Naive thymus-derived CD4-positive, alpha-beta T cell (primary cell): Measurements from ENCODE around the gene SLC37A1. TPM values are rescaled to one million over a fixed set of nuclear protein-coding genes. Genes with fewer than 3 reads are reported as not detected.
A peak's percentile ranks its signal among the peaks of the same experiment; 100 is the strongest.

Experiments
- ATAC-seq: fragments of 150-1000 bp; cut with Tn5 transposase; 2 replicates; pipeline ENCODE4 v1.10.0; 2021; ENCODE audit warnings: mild to moderate bottlenecking, moderate library complexity
- CTCF ChIA-PET: fragments of 350-600 bp; sonication (Branson Sonifier 250); formaldehyde crosslinking; loops from one replicate; lab custom pipeline; 2021; ENCODE audit warnings: antibody characterized with exemption; lab: Charles Lee
- POLR2A ChIA-PET: fragments of 350-600 bp; sonication (Branson Sonifier 250); formaldehyde crosslinking; loops from one replicate; lab custom pipeline; 2021; ENCODE audit warnings: antibody characterized with exemption, inconsistent platforms; lab: Charles Lee
- DNase-seq, 9 donors: peaks; one replicate each; pipeline versions ENCODE4 v3.0.0 to v3.0.0-alpha.2; 2020 to 2022; ENCODE audit warnings: mixed read lengths in 1 of 9
- H3K27ac ChIP-seq: one replicate; pipeline ENCODE4 v1.7.0; 2013; ENCODE audit warnings: mild to moderate bottlenecking, low read depth, low read length, moderate library complexity
- H3K27me3 ChIP-seq, 2 donors: one replicate each; pipeline ENCODE4 v1.7.0; 2013; ENCODE audit warnings: low read length in 2 of 2, mild to moderate bottlenecking in 2 of 2, moderate library complexity in 2 of 2; ENCODE audit not compliant: control insufficient read depth in 2 of 2, insufficient read depth in 2 of 2
- H3K36me3 ChIP-seq, 3 experiments: 1 replicate in 2 of 3; 2 replicates in 1 of 3; pipeline ENCODE4 v1.7.0; 2013; ENCODE audit warnings: low read length in 3 of 3, mild to moderate bottlenecking in 3 of 3, moderate library complexity in 1 of 3; ENCODE audit not compliant: insufficient read depth in 3 of 3, control insufficient read depth in 2 of 3
- H3K4me1 ChIP-seq, 2 donors: one replicate each; pipeline ENCODE4 v1.7.0; 2013; ENCODE audit warnings: low read length in 2 of 2, mild to moderate bottlenecking in 2 of 2, moderate library complexity in 1 of 2; ENCODE audit not compliant: control insufficient read depth in 2 of 2, insufficient read depth in 2 of 2
- H3K4me3 ChIP-seq: 2 replicates; pipeline ENCODE4 v1.7.0; 2013; ENCODE audit warnings: mild to moderate bottlenecking, low read length
- H3K9me3 ChIP-seq, 3 experiments: 1 replicate in 2 of 3; 2 replicates in 1 of 3; pipeline ENCODE4 v1.7.0; 2013; ENCODE audit warnings: low read length in 3 of 3; ENCODE audit not compliant: control insufficient read depth in 2 of 3
- H3K27ac Mint-ChIP-seq, 9 donors: one replicate each; pipeline ENCODE4 v1.8.0; 2020 to 2022; ENCODE audit warnings: mixed read lengths in 9 of 9, mild to moderate bottlenecking in 8 of 9, moderate library complexity in 5 of 9, inconsistent platforms in 2 of 9
- H3K27me3 Mint-ChIP-seq, 5 donors: one replicate each; pipeline ENCODE4 v1.8.0; 2021 to 2022; ENCODE audit warnings: mixed read lengths in 5 of 5, mild to moderate bottlenecking in 1 of 5
- H3K36me3 Mint-ChIP-seq, 5 donors: one replicate each; pipeline ENCODE4 v1.8.0; 2020 to 2022; ENCODE audit warnings: mixed read lengths in 5 of 5, mild to moderate bottlenecking in 3 of 5, inconsistent platforms in 1 of 5
- H3K4me1 Mint-ChIP-seq, 7 donors: one replicate each; pipeline ENCODE4 v1.8.0; 2020 to 2022; ENCODE audit warnings: mixed read lengths in 7 of 7, mild to moderate bottlenecking in 3 of 7, inconsistent platforms in 1 of 7
- H3K4me3 Mint-ChIP-seq, 10 donors: one replicate each; pipeline ENCODE4 v1.8.0; 2020 to 2022; ENCODE audit warnings: mild to moderate bottlenecking in 10 of 10, mixed read lengths in 10 of 10, moderate library complexity in 6 of 10, inconsistent platforms in 2 of 10
- H3K9me3 Mint-ChIP-seq, 11 donors: one replicate each; pipeline ENCODE4 v1.8.0; 2020 to 2022; ENCODE audit warnings: mixed read lengths in 11 of 11, mild to moderate bottlenecking in 4 of 11, inconsistent platforms in 1 of 11, moderate library complexity in 1 of 11
- intact Hi-C, 2 donors: fragments of 100-400 bp; cut with micrococcal nuclease; formaldehyde crosslinking; loops; one replicate each; pipeline ENCODE4 v1.15.1; 2023
- polyA plus RNA-seq, 2 donors: library from polyadenylated mRNA; unstranded; fragments of 300-500 nt; fragmentation: Illumina TruSeq; gene quantifications; one replicate each; pipeline ENCODE4 v1.2.3, GENCODE V29; 2021
- total RNA-seq, 6 experiments: library from RNA in 5 of 6; stranded (reverse) in 5 of 6; gene quantifications; 1 replicate in 5 of 6; 2 replicates in 1 of 6; pipeline ENCODE4 v1.2.3 and lab custom pipeline; 2021 to 2026

SLC37A1 gene
- total and polyA plus RNA-seq, 7 experiments from 2014 or later: 4.4 to 23.2 (median 15.8) TPM

- no peaks in the 10 kb centered on the region for H3K27me3 ChIP-seq
- Mint-ChIP-seq H3K36me3 (peaks cover 0 to 6% (median 0%) of the 10 kb centered on the region in 5 donors), H3K4me3 (no peak overlapping the region), H3K4me1 (peaks cover 0 to 13% (median 11%) of the 10 kb centered on the region in 7 donors), H3K27me3 (peaks cover 0 to 48% (median 3%) of the 10 kb centered on the region in 5 donors), H3K9me3 (peaks cover 0 to 8% (median 0%) of the 10 kb centered on the region in 11 donors), H3K27ac (no peak overlapping the region)
- H3K4me3 ChIP-seq: no peak overlapping the region
- no peak overlapping the region for H3K27ac ChIP-seq
- POLR2A ChIA-PET: interaction anchor here (0.6 kb wide), 1 partner anchor 184 kb away, joined by 3 read pairs; no protein-coding TSS in a partner anchor
- no peaks in the 10 kb centered on the region for H3K9me3 ChIP-seq
- DNase-seq (no peak), ATAC-seq (no peak)
- no peaks in the 10 kb centered on the region for H3K36me3 ChIP-seq
- no peaks in the 10 kb centered on the region for H3K4me1 ChIP-seq
- CTCF ChIA-PET: no interaction called here
- intact Hi-C loops: no loop called here
Measured at GRCh38 chr21:42489006-42489563, 24.6 kb upstream of the SLC37A1 start.

GRCh38 chr21:42489991-42490390, 23.7 kb upstream of the SLC37A1 start:
- Histone ChIP-seq H3K4me1 (no peaks in the 10 kb centered on the region), H3K36me3 (no peaks in the 10 kb centered on the region), H3K27me3 (no peaks in the 10 kb centered on the region), H3K4me3 (no peak overlapping the region), H3K9me3 (no peaks in the 10 kb centered on the region), H3K27ac (no peak overlapping the region)
- intact Hi-C loops: no loop called here
- Mint-ChIP-seq H3K4me1 (peaks cover 0 to 13% (median 11%) of the 10 kb centered on the region in 7 donors), H3K9me3 (peaks cover 0 to 8% (median 0%) of the 10 kb centered on the region in 11 donors), H3K36me3 (peaks cover 0 to 6% (median 0%) of the 10 kb centered on the region in 5 donors), H3K27me3 (peaks cover 0 to 47% (median 3%) of the 10 kb centered on the region in 5 donors), H3K27ac (no peak overlapping the region), H3K4me3 (no peak overlapping the region)
- DNase-seq (no peak), ATAC-seq (no peak)
- ChIA-PET POLR2A (interaction anchor here (0.6 to 0.9 kb wide), 2 partner anchors 87 to 185 kb away, joined by 3 to 4 read pairs; partner anchors contain the start of gene UBASH3A), CTCF (no interaction called here)

GRCh38 chr21:42490720-42491119, 22.9 kb upstream of the SLC37A1 start:
- Histone ChIP-seq H3K9me3 (no peaks in the 10 kb centered on the region), H3K4me1 (peaks cover 4 to 5% of the 10 kb centered on the region in 2 donors), H3K27ac (no peak overlapping the region), H3K4me3 (no peak overlapping the region), H3K36me3 (no peaks in the 10 kb centered on the region), H3K27me3 (no peaks in the 10 kb centered on the region)
- DNase-seq: no peak
- Mint-ChIP-seq H3K4me1 (peaks cover 2 to 19% (median 14%) of the 10 kb centered on the region in 7 donors), H3K4me3 (no peak overlapping the region), H3K27ac (no peak overlapping the region), H3K27me3 (peaks cover 0 to 49% (median 3%) of the 10 kb centered on the region in 5 donors), H3K9me3 (peaks cover 0 to 8% (median 0%) of the 10 kb centered on the region in 11 donors), H3K36me3 (peaks cover 0 to 6% (median 0%) of the 10 kb centered on the region in 5 donors)
- ChIA-PET CTCF (interaction anchor here (0.5 kb wide), 1 partner anchor 89 kb away, joined by 3 read pairs; no protein-coding TSS in a partner anchor), POLR2A (interaction anchor here (0.6 kb wide), 1 partner anchor 42 kb away, joined by 3 read pairs; no protein-coding TSS in a partner anchor)
- no peak for ATAC-seq
- intact Hi-C loops: no loop called here

- H3K36me3 Mint-ChIP-seq: peaks cover 0 to 6% (median 0%) of the 10 kb centered on the region in 5 donors
- H3K4me1 ChIP-seq: peaks cover 6% of the 10 kb centered on the region in 2 donors
- H3K36me3 ChIP-seq: no peaks in the 10 kb centered on the region
- DNase-seq (no peak), ATAC-seq (no peak)
- ChIA-PET CTCF (no interaction called here), POLR2A (interaction anchor here (0.6 kb wide), 1 partner anchor 41 kb away, joined by 3 read pairs; no protein-coding TSS in a partner anchor)
- H3K4me3 ChIP-seq: no peak overlapping the region
- no peaks in the 10 kb centered on the region for H3K27me3 ChIP-seq
- peaks cover 0 to 46% (median 3%) of the 10 kb centered on the region in 5 donors for H3K27me3 Mint-ChIP-seq
- no peak overlapping the region for H3K27ac Mint-ChIP-seq
- H3K27ac ChIP-seq: no peak overlapping the region
- peaks cover 5 to 24% (median 19%) of the 10 kb centered on the region in 7 donors for H3K4me1 Mint-ChIP-seq
- intact Hi-C loops: no loop called here
- no peaks in the 10 kb centered on the region for H3K9me3 ChIP-seq
- no peak overlapping the region for H3K4me3 Mint-ChIP-seq
- peaks cover 0 to 8% (median 0%) of the 10 kb centered on the region in 11 donors for H3K9me3 Mint-ChIP-seq
Measured at GRCh38 chr21:42491328-42491727, 22.3 kb upstream of the SLC37A1 start.

- peaks cover 0 to 37% (median 0%) of the 10 kb centered on the region in 5 donors for H3K27me3 Mint-ChIP-seq
- H3K4me1 ChIP-seq: peaks cover 11 to 14% of the 10 kb centered on the region in 2 donors
- DNase-seq (no peak), ATAC-seq (no peak)
- no peaks in the 10 kb centered on the region for H3K36me3 ChIP-seq
- peak overlapping the region in 1 of 10 donors; percentile 6 for H3K4me3 Mint-ChIP-seq
- H3K9me3 Mint-ChIP-seq: peaks cover 0 to 8% (median 0%) of the 10 kb centered on the region in 11 donors
- H3K4me3 ChIP-seq: no peak overlapping the region
- peaks cover 10 to 30% (median 25%) of the 10 kb centered on the region in 7 donors for H3K4me1 Mint-ChIP-seq
- no peaks in the 10 kb centered on the region for H3K27me3 ChIP-seq
- H3K27ac Mint-ChIP-seq: no peak overlapping the region
- intact Hi-C loops: no loop called here
- ChIA-PET POLR2A (no interaction called here), CTCF (no interaction called here)
- no peaks in the 10 kb centered on the region for H3K9me3 ChIP-seq
- H3K36me3 Mint-ChIP-seq: peaks cover 0 to 6% (median 0%) of the 10 kb centered on the region in 5 donors
- no peak overlapping the region for H3K27ac ChIP-seq
Measured at GRCh38 chr21:42492201-42492600, 21.5 kb upstream of the SLC37A1 start.

GRCh38 chr21:42493109-42494060, 20.3 kb upstream of the SLC37A1 start:
- DNase-seq: no peak
- no peaks in the 10 kb centered on the region for H3K27me3 ChIP-seq
- ATAC-seq: no peak
- Mint-ChIP-seq H3K27ac (peak overlapping the region in 2 of 9 donors; percentile 5 to 36), H3K36me3 (no peaks in the 10 kb centered on the region), H3K27me3 (peaks cover 0 to 28% (median 0%) of the 10 kb centered on the region in 5 donors), H3K4me3 (no peak overlapping the region), H3K4me1 (peaks cover 11 to 30% (median 26%) of the 10 kb centered on the region in 7 donors), H3K9me3 (peaks cover 0 to 8% (median 0%) of the 10 kb centered on the region in 11 donors)
- H3K9me3 ChIP-seq: no peaks in the 10 kb centered on the region
- CTCF ChIA-PET: interaction anchor here (0.7 kb wide), 2 partner anchors 69 to 90 kb away, joined by 3 read pairs; partner anchors contain the start of gene UBASH3A
- H3K27ac ChIP-seq: no peak overlapping the region
- POLR2A ChIA-PET: no interaction called here
- no peaks in the 10 kb centered on the region for H3K36me3 ChIP-seq
- intact Hi-C loops: no loop called here
- no peak overlapping the region for H3K4me3 ChIP-seq
- H3K4me1 ChIP-seq: peaks cover 11 to 15% of the 10 kb centered on the region in 2 donors
